ENCODE data around the gene DNAJC7.

DNA sequence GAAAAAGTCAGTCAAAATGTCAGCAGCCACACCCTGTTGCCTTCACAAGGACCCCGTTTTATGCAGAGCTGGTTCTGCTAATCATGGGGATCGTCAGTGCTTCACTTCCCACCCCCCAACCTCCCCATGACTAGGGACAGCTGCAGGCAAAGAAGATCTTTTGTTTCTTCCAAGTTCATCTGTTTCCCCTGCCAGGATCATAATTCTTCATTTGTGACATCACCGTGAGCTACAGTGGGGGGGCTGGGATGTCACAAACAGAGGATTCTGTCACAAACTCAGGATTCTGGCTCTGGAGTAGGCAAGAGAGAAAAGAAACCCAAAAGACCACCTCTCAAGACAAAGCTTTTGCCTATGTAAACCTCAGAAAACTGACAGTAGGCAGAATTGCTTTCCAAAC, 24.7 kb downstream of the DNAJC7 start:
- TF ChIP-seq CTCF (conservative IDR thresholded peaks at IDR 0.05; ENCODE audit: low read length) (no peak), EZH2phosphoT487 (IDR thresholded peaks at IDR 0.05; ENCODE audit: borderline replicate concordance) (no peak)

Data from Loucy (cell line).